Esophagus muscularis mucosa (tissue), 4 donors: Measurements from ENCODE around the gene YLPM1.

Source experiments
- EP300 ChIP-seq: sonication (generic); formaldehyde crosslinking; IDR thresholded peaks from one replicate; pipeline ENCODE4 v1.6.1; 2017; ENCODE audit warnings: antibody characterized with exemption
- POLR2A ChIP-seq: fragments of 450-650 bp; IDR thresholded peaks from one replicate; pipeline ENCODE4 v1.6.1; 2017; ENCODE audit warnings: antibody characterized with exemption, moderate library complexity, mild to moderate bottlenecking, low read depth
- POLR2AphosphoS5 ChIP-seq, 2 donors: sonication (generic); formaldehyde crosslinking; IDR thresholded peaks; one replicate each; pipeline ENCODE4 v1.6.1; 2017; ENCODE audit warnings: antibody characterized with exemption in 2 of 2
- TF ChIP-seq, protein P1 (sequence below), 3 experiments: fragments of 200-600 bp in 2 of 3; fragments of 450-650 bp in 1 of 3; sonication (generic) in 2 of 3; IDR thresholded peaks; one replicate each; pipeline ENCODE4 v1.5.1; 2017 to 2019; ENCODE audit warnings: antibody characterized with exemption in 3 of 3, mild to moderate bottlenecking in 2 of 3, moderate library complexity in 1 of 3

DNA sequence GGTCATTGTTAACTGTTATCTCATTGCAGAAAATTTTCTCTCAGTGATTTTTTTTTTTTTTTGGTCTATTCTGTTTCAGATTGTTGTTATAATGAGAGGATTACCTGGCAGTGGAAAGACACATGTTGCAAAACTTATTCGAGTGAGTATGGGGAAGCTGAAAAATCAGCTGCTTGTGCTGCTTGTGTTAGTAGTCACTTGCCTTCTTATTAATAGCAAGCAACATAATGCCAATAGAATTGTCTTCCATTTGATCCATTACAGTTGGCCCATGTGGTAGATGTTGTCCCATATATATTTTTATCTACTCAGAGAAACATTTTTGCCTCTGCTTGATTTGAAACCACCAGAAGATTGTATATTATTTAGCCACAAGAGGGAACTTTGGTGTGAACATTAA, 53.0 kb downstream of the YLPM1 start:
- TF ChIP-seq, protein P1, sequence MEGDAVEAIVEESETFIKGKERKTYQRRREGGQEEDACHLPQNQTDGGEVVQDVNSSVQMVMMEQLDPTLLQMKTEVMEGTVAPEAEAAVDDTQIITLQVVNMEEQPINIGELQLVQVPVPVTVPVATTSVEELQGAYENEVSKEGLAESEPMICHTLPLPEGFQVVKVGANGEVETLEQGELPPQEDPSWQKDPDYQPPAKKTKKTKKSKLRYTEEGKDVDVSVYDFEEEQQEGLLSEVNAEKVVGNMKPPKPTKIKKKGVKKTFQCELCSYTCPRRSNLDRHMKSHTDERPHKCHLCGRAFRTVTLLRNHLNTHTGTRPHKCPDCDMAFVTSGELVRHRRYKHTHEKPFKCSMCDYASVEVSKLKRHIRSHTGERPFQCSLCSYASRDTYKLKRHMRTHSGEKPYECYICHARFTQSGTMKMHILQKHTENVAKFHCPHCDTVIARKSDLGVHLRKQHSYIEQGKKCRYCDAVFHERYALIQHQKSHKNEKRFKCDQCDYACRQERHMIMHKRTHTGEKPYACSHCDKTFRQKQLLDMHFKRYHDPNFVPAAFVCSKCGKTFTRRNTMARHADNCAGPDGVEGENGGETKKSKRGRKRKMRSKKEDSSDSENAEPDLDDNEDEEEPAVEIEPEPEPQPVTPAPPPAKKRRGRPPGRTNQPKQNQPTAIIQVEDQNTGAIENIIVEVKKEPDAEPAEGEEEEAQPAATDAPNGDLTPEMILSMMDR (IDR thresholded peaks at IDR 0.05), result no peak
- TF ChIP-seq POLR2A, result no peak
- no peak for TF ChIP-seq POLR2AphosphoS5 (IDR thresholded peaks at IDR 0.05)
- TF ChIP-seq EP300, result no peak
